Raji (cell line): ENCODE results near the gene NOM1.
A peak's percentile ranks its signal among the peaks of the same experiment; 100 is the strongest.

ENCODE experiments used
- POLR2A ChIP-seq: IDR thresholded peaks from 2 replicates; pipeline ENCODE4 v1.6.1; 2011; ENCODE audit warnings: low read depth, low read length, control low read depth; ENCODE audit not compliant: insufficient read depth

Gene NOM1, protein sequence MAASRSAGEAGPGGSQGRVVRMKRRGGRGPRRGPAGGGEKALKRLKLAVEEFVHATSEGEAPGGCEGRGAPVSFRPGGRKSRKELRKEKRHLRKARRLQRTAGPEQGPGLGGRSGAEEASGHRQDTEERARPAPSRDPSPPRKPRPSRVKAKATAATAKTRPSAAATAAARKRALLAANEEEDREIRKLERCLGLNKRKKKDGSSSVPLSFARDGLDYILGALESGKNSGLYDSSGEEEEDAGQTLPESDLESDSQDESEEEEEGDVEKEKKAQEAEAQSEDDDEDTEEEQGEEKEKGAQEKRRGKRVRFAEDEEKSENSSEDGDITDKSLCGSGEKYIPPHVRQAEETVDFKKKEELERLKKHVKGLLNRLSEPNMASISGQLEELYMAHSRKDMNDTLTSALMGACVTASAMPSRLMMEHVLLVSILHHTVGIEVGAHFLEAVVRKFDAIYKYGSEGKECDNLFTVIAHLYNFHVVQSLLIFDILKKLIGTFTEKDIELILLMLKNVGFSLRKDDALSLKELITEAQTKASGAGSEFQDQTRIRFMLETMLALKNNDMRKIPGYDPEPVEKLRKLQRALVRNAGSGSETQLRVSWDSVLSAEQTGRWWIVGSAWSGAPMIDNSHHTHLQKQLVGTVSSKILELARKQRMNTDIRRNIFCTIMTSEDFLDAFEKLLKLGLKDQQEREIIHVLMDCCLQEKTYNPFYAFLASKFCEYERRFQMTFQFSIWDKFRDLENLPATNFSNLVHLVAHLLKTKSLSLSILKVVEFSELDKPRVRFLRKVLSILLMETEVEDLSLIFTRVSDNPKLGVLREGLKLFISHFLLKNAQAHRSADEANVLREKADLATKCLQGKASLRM

DNA sequence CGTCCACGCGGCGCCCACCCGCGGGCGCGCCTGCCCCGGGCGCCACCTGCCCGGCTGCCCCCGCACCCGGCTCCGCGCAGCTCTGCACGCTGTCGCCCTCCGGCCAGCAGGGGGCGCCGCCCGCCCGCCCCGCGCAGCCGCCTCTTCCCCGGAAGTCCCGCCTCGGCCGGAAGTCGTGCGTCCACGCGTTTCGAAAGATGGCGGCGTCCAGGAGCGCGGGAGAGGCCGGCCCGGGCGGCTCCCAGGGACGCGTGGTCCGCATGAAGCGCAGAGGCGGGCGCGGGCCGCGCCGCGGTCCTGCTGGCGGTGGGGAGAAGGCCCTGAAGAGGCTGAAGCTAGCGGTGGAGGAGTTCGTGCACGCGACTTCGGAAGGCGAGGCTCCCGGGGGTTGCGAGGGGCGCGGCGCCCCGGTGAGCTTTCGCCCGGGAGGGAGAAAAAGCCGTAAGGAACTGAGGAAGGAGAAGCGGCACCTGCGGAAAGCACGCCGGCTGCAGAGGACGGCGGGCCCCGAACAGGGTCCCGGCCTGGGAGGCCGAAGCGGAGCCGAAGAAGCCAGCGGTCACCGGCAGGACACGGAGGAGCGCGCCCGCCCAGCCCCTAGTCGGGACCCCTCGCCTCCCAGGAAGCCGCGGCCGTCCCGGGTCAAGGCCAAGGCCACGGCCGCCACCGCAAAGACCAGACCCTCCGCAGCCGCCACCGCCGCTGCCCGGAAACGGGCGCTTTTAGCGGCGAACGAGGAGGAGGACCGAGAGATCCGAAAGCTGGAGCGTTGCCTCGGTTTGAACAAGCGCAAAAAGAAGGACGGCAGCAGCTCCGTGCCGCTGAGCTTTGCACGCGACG lies at the start of gene NOM1:
Gene NOM1, plus strand, starts transcription at position 172 of the 840 bp plus-strand sequence. Its CDS starts 26 bp downstream, at position 198.
- peak; percentile 84 for TF ChIP-seq POLR2A

DNA sequence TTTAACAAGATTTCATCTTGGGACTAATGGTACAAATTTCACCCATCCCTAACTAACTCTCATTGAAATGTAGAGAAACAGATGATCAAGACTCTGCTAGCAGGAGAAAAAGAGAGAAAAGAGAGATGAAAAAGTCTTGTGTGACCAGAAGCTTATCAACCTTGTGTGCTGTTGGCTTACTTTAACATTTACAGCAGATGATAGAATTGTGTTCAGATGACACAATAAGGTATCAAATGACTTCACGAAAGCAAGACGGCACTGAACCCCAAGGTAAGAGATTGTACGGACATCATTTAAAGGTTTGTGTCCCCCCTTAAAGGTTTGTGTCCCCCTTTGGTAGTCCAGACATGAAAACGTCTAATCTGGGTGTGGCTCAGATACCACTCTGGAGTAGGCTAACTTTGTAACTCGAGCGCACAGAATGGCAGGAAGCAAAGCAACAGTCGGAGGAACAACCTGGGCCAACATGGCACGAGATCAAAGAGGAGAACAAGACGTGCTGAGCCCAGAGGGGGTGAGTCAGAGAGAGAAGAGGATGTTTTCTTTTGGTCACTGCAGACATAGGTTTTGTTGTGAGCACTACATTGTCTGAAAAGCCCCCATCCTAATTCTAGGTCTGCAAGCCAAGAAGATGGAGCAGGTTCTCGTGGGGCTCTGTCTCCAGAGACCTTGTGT lies 46.1 kb upstream of the NOM1 start:
- TF ChIP-seq POLR2A, result no peak

DNA sequence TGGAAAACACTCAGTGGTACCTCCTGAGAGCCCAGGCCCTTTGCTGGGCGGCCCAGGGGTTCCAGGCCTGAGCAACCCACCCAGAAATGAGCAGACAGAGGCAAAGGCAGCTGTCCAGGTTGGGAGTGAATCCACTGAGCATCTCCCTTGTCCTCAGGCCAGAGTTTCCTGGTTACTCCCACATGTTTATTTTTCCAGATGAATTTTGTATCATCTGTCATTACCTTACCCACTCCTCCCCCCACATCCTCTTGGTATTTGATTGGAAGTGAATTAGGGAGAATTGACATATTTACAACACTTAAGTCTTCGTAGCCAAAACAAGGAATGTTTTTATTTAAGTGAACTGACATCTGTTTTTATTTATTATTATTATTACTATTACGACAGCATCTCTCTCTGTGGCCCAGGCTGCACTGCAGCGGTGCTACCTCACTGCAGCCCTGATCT lies 43.3 kb upstream of the NOM1 start:
- no peak for TF ChIP-seq POLR2A

DNA sequence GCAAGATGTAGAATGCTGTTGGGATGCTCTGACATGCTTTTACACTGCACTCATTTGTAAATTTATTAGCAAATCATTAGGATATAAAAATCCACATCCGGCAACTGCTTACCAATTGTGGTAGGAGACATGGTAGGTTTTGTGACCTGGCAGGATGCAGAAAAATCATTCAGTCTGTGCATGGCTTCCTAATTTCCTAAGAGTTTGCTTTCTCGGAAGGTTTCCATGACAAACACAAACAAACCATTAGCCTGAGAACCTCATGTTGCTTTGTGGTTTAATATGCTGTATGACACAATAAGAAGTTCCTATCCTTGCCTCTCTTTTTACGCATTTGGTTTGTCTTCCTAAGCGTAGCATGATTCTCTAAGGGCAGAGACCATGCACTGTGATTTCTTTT lies 41.9 kb upstream of the NOM1 start:
- no peak for TF ChIP-seq POLR2A

DNA sequence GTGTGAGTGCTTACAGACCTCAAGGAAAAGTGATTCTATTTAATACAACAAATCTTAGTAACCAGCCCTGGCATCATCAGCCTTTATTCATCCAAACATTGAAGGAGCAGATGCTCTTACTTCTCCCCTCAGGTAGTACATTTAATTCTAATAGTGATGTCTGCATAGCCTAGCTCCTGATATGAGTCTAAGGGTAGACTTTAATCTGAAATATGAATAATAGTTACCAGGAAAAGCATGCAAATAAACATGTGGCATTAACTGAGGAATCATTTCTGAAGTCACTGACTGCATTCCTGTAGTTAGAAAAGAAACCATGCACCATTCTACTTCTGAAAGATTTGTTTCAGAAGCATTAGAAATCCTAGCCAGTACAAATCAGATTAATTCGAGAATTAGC lies 30.9 kb upstream of the NOM1 start:
- no peak for TF ChIP-seq POLR2A

DNA sequence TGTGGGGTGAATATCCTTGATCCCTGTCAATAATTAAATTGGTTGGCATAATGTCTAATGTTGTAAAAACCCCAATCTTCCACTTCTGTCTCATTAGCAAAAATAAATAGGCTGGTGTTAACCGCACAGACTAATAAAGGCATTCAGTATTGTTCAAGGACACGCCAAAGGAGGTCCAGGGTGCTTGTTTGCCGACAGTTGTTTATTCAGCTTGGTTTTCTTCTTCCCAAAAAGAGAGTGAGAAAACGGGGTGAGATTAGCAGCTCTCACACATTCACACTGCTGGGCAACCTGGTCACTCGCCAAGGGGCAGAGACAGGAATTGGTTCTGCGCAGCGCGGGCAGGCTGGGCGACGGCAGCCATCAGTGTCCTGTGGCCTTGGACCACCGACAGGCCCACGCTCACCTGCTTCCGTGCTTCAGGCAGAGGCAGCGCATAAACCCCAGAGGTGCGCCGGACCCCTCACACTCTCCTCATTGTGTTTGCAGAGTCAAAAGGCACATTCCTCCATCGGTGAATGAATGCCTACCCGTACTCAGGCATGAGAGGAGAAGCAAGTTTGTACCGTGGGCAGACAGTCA lies 30.3 kb upstream of the NOM1 start:
- TF ChIP-seq POLR2A, result no peak

DNA sequence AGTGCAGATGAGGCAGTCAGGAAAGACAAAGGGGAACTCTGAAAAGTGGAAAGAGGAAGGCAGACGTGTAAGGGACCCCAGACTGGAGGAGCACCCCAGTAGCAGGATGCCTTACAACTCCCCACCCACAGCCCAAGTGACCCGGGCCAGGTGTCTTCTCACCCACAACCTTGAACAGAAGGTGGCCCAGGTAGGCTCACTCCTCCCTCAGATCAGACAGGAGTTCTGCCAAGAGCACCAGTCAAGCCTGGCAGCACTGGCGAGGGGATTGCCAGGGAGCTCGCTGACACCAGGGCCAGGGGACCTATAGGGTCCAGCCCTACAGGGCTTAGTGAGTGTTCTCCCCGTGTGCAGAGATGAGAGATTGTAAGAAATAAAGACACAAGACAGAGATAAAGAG lies 29.4 kb upstream of the NOM1 start:
- TF ChIP-seq POLR2A, result no peak

DNA sequence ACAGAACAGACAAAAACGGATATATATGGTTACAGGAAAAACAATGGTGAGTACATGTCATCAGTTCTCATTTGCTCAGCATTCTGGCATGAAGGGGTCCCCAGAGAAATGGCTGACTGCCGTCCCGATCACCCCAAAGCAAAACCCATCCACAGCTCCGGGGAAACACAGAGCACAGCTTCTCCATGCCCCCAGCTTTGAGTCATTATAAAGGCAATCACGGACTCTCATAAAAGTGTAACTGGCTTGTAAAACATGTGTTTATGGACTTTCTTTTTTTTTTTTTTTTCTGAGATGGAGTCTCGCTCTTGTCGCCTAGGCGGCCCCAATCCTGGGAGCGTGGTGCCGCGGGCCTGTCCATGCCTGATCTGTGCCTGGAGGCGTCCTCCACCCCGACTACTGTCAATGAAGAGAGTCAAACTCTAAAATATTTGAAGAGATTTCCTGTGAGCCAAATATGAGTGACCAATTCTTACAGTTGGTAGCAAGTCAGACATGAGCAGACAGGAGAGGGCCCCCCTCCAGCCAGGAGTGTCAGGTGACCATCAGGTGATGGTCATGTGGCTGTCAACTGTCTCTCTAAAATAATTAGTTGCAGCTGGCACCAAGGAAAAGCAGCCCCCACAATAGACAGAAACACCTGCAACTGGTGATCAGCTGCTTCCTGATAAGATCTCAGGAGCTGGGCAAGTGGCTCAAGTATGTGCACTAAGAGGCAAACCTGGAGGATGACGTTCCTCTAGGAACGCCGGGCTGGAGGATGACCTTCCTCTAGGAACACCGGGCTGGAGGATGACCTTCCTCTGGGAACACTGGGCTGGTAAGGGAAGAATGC lies 21.7 kb upstream of the NOM1 start:
- TF ChIP-seq POLR2A, result no peak

DNA sequence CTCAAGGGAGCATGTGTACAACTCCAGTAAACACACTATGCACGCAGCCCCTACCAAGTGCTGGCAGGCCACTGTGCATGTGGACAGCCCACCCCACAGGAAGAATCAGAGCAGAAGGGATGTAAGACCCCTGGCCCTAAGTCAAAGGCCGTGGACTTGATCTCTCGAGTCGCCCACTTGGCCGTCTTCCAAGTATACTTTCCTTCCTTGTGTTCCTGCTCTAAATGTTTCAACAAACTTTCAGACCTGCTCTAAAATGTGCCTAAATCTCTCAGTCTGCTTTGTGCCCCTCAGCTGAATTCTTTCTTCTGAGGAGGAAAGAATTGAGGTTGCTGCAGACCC lies 21.1 kb upstream of the NOM1 start:
- no peak for TF ChIP-seq POLR2A

DNA sequence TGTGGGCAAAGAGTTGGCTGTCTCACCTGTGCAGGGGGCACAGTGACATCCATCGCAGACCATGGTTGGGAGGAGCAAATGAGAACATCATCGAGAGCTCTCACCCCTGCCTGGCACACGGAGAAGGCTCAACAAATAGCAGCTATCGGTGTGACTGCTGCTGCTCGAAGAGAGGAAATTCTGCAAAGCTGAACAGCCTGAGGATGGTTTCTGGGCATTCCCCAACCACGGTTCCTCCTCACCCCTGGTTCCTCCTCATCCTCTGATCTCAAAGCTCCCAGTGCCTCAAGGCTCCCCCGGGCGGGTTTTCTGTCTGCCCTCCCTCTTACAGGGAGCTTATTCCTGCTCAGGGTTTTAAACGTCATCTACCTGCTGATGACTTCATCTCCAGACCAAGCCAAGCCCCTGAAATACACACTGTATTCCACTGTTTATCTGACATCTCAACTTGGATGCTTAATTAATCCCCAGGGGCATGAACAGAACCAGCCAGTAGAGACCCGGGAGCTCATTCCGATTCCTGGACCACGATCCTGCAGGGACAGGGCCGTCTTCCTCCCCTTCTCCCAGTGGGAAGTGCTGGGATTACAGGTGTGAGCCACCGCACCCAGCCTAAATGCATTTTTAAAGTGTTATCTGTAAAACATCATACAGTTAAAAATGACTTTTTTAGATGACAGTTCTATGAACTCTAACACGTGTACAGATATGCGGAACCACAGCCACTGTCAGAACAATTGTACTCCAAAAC lies 19.5 kb upstream of the NOM1 start:
- TF ChIP-seq POLR2A, result no peak

DNA sequence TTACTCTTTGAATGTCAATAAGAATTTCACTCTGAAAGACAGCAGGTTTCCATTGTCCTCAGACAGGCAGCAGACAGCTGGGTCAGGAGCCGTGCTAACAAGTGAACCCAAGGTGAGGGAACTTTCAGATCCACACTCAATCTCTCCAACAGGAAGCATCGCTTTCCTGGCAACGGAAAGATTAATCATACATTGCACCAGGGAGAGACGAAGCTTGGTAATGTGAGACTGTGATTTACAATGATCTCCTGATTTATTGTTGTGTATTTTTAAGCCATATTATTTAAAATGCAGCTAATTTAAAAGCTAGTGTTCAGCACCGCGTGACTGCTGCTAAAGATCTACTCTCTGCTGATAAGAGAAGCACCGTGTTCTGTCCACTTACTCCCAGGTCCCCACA lies 17.5 kb upstream of the NOM1 start:
- TF ChIP-seq POLR2A, result no peak

DNA sequence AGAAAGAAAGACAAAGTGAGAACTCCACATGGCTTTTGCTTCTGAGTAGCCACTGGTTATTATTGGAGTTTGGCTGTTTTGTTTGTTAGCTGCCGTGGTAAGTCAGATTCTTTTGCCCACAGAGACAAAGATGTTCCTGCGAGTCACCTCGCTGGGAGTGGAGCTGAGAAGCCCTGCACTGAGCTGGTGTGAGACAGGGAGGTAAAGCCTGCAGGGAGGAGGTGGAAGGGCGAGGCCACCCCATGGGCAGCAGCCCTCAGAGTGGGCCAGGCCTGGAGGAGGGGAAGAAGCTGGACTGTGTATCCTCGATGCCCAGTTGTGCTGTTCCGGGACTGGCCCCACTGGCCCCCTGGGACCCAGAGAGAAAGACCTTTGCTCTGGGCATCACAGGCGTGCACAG lies 14.3 kb upstream of the NOM1 start:
- no peak for TF ChIP-seq POLR2A
